Measurements from ENCODE around the gene ATP6V1B1.
"Not testable (repeated sequence)": the region's sequence is repeated elsewhere in the genome, so short reads cannot be mapped to it uniquely, and the experiment has no call there.

The ATP6V1B1 gene

DNA sequence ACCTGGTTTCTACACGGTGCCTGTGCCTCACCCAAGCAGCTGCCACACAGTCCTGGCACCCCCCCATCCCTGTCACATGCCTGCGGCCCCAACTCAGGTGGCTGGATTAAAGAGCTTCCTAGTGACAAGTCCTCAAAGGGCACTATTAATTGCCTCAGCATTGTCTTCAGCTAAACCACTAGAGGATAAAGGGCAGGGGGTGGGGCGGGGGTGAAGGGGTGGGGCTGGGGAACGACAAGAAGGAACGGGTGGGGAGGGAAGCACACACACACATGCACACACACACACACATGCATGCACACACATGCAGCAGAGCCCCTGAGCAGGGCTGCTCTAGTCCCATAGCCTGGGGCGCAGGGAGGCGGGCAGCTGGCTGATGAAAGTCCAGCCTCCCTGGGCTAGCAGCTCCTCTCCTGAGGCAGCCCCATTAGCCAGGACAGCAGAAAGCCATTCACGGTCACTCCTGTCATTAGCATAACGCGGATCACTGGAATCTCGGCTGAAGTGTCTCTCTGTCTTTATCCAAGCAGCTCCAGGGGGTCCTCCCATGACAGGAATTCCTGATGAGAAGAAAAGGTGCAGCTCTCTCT, 66.4 kb downstream of the ATP6V1B1 start:
- peaks cover 7% of the 10 kb centered on the region for H3K27me3 Mint-ChIP-seq
- H3K4me3 Mint-ChIP-seq = no peak overlapping the region
- DNase-seq = no peak
- no peak overlapping the region for H3K27ac Mint-ChIP-seq
- ATAC-seq = no peak
- no peaks in the 10 kb centered on the region for H3K36me3 Mint-ChIP-seq (ENCODE audit: low read depth)
- peaks cover 12% of the 10 kb centered on the region for H3K4me1 Mint-ChIP-seq
- no peaks in the 10 kb centered on the region for H3K9me3 Mint-ChIP-seq

DNA sequence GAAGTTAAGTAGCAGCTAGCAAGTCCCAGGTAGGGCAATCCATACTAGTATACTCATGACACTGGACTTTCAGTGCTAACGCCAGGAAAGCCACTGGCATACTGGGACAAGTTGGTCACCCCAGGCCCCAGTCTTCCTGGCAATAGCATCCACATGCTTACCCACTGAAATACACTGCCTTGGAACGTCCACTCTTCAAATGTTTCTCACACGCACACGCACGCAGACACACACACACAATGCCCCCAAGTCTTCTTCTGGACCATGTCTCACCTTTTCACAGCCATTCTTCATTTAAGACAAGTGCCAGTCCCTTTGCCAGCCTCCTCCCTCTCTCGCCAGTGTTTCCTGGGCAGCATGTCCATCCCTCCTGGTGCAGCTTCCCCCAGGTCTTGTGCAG, 67.7 kb downstream of the ATP6V1B1 start:
- no peak overlapping the region for H3K27ac Mint-ChIP-seq

DNA sequence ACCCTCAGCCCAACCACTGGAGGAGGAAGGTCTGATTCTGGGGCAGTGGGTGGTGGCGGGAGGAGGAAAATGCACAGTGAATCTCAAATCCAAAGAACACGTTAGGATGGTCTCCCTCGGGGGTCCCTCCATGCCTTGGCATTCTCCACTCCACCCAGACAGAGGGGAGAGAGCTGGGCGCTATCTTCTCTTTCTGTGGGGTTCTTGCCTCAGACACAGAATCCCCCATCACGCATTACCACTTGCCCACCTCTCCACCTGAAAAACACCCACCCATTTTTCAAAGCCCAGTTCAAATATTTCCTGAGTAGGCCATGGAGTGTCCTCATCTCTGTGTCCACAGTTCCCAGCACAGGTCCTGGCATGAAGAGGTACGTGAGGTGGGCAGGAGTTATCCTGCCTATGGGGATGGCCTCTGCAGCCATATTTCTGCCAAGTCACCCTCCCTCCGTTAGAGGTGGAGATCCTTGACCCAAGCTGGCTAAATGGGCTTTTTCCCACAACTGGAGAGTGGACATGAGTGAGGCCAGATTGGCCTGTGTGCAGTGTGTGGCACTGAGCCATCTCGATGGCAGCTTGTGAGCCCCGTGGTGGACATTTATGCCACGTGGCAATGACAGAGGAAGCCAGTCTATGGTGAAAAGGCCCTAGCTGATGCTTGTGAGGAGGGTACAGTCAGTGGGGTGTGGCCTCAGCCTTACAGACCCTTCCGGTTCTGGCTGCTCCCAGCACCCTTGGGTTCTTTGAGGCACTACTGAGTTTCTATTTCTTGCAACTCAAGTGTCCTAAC, 68.5 kb downstream of the ATP6V1B1 start:
- Mint-ChIP-seq H3K9me3 (no peaks in the 10 kb centered on the region), H3K4me1 (peaks cover 12% of the 10 kb centered on the region), H3K27ac (no peak overlapping the region), H3K4me3 (no peak overlapping the region), H3K36me3 (ENCODE audit: low read depth) (no peaks in the 10 kb centered on the region), H3K27me3 (peaks cover 7% of the 10 kb centered on the region)
- DNase-seq (no peak), ATAC-seq (no peak)

More for the DNA sequence above, 67.7 kb downstream of the ATP6V1B1 start:
- H3K9me3 Mint-ChIP-seq = no peaks in the 10 kb centered on the region
- H3K36me3 Mint-ChIP-seq (ENCODE audit: low read depth) = no peaks in the 10 kb centered on the region
- H3K4me3 Mint-ChIP-seq = no peak overlapping the region
- DNase-seq (no peak), ATAC-seq (no peak)
- peaks cover 12% of the 10 kb centered on the region for H3K4me1 Mint-ChIP-seq
- peaks cover 7% of the 10 kb centered on the region for H3K27me3 Mint-ChIP-seq

DNA sequence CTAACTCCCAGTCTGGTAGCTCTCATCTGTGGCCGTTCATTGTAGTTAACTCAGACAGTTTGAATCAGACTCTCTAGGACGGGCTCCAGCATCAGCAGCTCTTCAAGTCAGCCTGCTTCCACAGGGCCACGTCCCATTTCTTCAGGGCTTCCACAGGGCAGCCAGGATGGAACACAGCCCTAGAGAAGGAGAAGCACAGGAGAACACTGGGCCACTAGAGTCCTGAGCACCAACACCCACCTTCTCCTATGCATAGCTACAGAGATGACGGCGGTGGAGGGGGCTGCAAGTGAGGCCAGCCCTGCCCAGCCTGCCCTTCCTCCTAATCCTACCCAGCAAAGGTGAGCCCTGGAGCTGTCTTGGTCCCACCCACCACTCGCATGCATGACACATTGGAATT, 69.2 kb downstream of the ATP6V1B1 start:
- Mint-ChIP-seq H3K9me3 (no peaks in the 10 kb centered on the region), H3K4me3 (no peak overlapping the region), H3K27ac (no peak overlapping the region), H3K27me3 (peaks cover 11% of the 10 kb centered on the region), H3K4me1 (peaks cover 10% of the 10 kb centered on the region), H3K36me3 (ENCODE audit: low read depth) (no peaks in the 10 kb centered on the region)
- DNase-seq (no peak), ATAC-seq (no peak)

DNA sequence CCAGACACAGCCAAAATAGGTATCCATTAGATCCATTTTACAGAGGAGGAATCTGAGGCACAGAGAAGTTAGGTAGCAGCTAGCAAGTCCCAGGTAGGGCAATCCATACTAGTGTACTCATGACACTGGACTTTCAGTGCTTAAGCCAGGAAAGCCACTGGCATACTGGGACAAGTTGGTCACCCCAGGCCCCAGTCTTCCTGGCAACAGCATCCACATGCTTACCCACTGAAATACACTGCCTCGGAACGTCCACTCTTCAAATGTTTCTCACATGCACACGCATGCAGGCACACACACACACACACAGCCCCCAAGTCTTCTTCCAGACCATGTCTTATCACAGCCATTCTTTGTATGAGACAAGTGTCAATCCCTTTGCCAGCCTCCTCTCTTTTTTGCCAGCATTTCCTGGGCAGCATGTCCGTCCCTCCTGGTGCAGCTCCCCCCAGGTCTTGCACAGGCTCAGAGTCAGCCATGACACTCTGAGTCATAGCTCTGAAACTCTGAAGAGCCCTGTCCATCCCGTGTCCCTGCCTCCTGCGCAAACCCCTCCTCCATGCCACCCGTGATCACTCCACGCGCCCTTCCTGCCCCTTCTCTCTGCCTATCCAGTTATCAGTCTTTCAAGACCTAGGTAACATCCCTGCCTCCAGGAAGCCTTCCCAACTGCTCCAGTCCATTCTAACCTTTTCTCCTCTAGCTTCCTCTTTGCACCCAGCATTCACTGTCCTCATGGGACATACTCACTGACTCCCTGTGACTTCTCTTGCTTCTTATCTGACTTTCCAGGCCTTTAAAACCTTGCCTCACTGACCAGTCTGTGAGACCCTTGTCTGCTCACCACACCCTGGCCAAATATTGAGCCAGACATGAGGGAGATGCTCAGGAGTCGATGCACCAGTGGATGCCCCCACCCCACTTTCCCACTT, 69.8 kb downstream of the ATP6V1B1 start:
- Mint-ChIP-seq H3K9me3 (no peaks in the 10 kb centered on the region), H3K4me1 (peaks cover 9% of the 10 kb centered on the region), H3K36me3 (ENCODE audit: low read depth) (no peaks in the 10 kb centered on the region), H3K27me3 (peaks cover 16% of the 10 kb centered on the region), H3K4me3 (no peak overlapping the region), H3K27ac (no peak overlapping the region)
- DNase-seq (no peak), ATAC-seq (no peak)

DNA sequence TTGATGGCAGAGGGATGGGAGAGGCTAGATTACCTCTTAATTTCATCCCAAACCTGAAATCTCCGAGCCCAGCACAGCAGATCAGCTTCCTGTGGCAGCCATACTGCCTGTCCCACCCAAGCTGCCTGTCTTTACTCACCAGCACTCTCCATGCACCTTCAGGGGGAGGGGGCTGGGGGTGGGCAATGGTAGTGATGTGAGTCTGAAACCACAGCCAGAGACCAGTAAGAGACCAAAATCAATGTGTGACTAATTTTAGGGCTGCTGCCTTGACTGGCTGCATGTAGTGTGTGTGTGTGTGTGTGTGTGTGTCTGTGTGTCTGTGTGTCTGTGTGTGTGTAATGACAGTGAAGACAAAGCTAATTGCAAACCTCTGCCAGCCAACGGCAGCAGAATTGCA, 70.6 kb downstream of the ATP6V1B1 start:
- no peak overlapping the region for H3K27ac Mint-ChIP-seq
- no peaks in the 10 kb centered on the region for H3K9me3 Mint-ChIP-seq
- H3K36me3 Mint-ChIP-seq (ENCODE audit: low read depth) = no peaks in the 10 kb centered on the region
- H3K4me1 Mint-ChIP-seq = peaks cover 2% of the 10 kb centered on the region
- DNase-seq (no peak), ATAC-seq (no peak)
- H3K4me3 Mint-ChIP-seq = no peak overlapping the region
- H3K27me3 Mint-ChIP-seq = peaks cover 16% of the 10 kb centered on the region

DNA sequence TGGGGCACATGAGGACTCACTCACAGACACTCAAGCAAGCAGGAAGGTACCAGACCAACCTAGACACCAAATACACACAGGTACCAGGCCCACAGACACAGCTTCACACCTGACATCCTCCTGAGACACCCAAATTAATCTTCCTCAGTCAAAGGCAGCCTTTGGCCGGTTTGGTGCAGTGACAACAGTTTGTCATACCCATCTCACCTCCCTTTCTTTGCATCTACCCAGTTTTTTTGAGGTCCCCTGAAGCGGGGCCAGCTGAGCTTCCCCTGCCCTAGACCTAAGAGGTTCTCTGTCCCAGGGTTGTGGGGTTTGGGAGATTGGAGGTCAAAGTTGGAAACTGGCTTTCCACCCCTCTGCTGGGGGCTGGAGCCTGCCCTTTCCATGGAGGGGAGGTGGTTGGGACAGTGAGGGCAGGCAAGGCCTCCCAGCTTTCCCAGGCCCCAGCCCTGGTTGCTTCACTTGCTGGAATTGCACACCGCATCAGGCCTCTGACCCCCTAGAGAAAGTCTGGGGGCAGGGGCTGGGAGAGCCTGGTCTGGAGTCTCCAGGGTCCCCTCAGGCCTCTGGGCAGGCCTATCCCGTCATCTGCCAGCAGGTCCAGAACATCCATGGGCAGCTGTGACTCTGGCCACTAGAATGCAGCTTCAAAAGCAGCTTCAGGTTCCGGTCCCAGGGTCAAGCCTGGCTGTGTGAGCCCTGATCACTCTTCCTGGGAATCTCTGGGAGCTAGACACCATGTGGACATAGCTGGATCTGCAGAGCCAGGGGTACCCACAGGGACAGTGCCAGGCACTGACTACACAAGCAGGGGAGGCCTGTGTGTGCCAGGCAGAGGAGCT, 71.5 kb downstream of the ATP6V1B1 start:
- DNase-seq = no peak
- H3K4me3 Mint-ChIP-seq = no peak overlapping the region
- no peak for ATAC-seq
- no peaks in the 10 kb centered on the region for H3K4me1 Mint-ChIP-seq
- H3K27me3 Mint-ChIP-seq = peaks cover 24% of the 10 kb centered on the region
- H3K9me3 Mint-ChIP-seq = no peaks in the 10 kb centered on the region
- H3K27ac Mint-ChIP-seq = no peak overlapping the region
- no peaks in the 10 kb centered on the region for H3K36me3 Mint-ChIP-seq (ENCODE audit: low read depth)

DNA sequence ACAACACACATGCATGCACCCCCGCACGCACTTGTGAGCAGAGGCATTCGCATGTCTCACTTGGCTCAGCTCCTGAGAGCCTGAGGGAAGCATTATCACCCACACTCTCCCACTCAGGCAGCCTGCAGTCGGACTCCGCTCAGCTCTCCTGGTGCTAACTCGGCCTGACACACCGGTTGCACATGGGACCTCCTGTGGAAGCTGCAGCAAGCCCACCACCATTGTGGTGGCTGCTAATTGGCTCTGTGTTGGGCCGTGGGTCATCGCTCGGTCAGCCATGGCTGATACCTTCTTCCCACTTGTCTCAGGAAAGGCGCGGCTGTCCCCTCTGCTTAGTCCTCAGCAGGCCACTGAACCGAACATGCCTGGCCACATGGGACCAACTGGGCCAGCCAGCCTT, 72.6 kb downstream of the ATP6V1B1 start:
- Mint-ChIP-seq H3K9me3 (no peaks in the 10 kb centered on the region), H3K4me3 (no peak overlapping the region), H3K36me3 (ENCODE audit: low read depth) (no peaks in the 10 kb centered on the region), H3K27me3 (peaks cover 24% of the 10 kb centered on the region), H3K4me1 (no peaks in the 10 kb centered on the region), H3K27ac (no peak overlapping the region)
- DNase-seq (no peak), ATAC-seq (no peak)

DNA sequence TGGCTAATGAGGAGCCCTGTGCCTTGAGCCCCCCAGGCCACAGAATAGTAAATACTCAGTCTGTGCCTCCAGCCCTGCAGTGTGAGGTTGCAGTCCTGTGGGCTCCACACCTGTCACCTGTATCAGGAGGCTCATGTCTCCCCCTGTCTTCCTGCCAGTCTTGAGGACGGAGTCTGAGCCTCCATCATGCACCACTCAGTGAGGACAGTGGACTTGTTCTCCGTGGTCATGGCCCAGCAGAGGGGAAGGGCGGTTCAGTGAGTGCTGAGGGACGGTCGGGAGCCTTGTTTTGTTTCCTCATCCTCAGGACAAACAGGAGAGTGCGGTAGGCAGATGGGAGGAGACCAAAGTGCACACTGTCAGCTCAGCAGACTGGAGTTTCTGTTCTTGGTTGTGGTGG, 76.1 kb downstream of the ATP6V1B1 start:
- H3K9me3 Mint-ChIP-seq, ATAC-seq, H3K27ac Mint-ChIP-seq: not testable (repeated sequence)

More for the DNA sequence above, 76.1 kb downstream of the ATP6V1B1 start:
- H3K27me3 Mint-ChIP-seq = peaks cover 16% of the 10 kb centered on the region
- H3K4me1 Mint-ChIP-seq; H3K36me3 Mint-ChIP-seq (ENCODE audit: low read depth); H3K4me3 Mint-ChIP-seq; DNase-seq: not testable (repeated sequence)
